GM19043 (cell line): ENCODE data around the gene FOSL1.

Source experiments
- ATAC-seq: cut with Tn5 transposase; IDR thresholded peaks from one replicate; pipeline ENCODE4 v1.9.1; 2021; ENCODE audit warnings: low read depth; ENCODE audit not compliant: unreplicated experiment

Gene FOSL1

DNA sequence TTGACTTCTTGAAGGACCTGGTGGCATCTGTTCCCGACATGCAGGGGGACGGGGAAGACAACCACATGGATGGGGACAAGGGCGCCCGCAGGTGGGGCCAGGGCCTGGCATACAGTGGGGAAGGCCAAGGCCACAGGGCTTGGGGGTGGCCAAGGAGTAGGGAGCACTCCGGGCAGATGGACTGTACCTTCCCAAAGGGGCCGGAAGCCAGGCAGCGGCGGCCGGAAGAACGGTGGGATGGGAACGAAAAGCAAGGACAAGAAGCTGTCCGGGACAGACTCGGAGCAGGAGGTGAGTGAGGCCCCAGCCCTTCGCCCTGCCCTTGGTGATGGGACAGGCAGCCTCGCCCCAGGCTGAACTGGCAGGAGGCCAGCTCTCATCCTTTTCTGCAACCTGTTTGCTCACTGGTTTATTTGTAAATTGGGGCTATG is 20.2 kb upstream of the FOSL1 start:
- no peak for ATAC-seq

GRCh38 chr11:65919573-65920371 is 19.6 kb upstream of the FOSL1 start:
- peak; percentile 17 for ATAC-seq

- ATAC-seq: peak; percentile 79
Measured at GRCh38 chr11:65919141-65919572, 19.0 kb upstream of the FOSL1 start, which contains the start of gene DRAP1. TSS of gene DRAP1 (plus strand) at chr11:65919426. CDS start at chr11:65919502, 76 bp downstream.

DNA sequence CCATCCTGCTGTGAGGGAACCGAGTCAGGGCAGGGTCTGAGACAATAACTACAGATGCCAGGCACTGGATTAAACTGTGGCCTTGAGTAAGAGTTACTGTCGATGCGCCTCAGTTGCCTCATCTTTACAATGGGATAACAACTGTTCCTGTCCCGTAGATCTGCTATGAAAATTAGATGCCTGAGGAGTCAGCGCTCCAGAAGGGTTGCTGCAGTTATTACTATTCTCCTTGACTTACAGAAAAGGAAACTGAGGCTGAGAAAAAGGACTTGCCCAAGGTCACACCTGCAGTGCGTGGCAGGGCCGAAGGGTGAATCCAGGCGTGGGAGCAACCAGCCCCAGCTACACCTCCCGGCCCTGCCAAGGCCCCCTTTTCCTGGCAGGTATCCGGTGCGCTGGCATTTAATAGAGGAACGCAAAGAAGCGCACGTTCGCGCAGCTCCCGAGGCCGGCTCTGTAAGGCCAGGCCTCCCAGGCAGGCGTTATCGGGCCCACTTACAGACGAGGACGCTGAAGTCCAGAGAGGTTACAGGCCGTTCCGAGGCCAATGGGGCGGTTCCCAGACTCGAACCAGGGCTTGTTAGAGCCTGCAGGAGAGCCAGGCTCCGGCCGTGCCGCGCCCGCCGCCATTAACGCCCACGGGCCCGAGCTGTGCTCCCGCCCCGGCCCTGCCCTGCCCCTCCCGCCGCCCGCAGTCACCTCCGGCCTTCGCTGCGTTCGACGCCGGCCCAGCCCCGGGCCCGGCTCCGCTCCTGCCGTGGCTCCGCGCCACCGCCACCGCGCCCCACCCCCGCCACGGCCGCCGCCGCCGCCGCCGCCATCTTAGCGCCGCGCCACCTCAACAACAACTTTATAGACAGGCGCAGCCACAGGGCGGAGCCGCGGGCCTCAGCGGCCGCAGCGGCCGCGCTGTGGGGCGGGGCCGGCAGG is 18.3 kb upstream of the FOSL1 start, which contains the start of gene C11orf68:
C11orf68 (minus strand) TSS at position 852 of the 930 bp plus-strand sequence; CDS start at position 821, 31 bp downstream.
- peak; percentile 33 for ATAC-seq

- ATAC-seq: no peak
Measured at GRCh38 chr11:65917434-65918210, 17.4 kb upstream of the FOSL1 start.

- ATAC-seq: no peak
Measured at GRCh38 chr11:65917077-65917433, 16.9 kb upstream of the FOSL1 start.

GRCh38 chr11:65916391-65916790 is 16.2 kb upstream of the FOSL1 start:
- no peak for ATAC-seq

GRCh38 chr11:65915821-65916251 is 15.6 kb upstream of the FOSL1 start:
- no peak for ATAC-seq

- no peak for ATAC-seq
Measured at GRCh38 chr11:65915101-65915820, 15.1 kb upstream of the FOSL1 start.

- no peak for ATAC-seq
Measured at GRCh38 chr11:65912845-65913244, 12.7 kb upstream of the FOSL1 start.

- ATAC-seq: no peak
Measured at GRCh38 chr11:65911682-65912568, 11.7 kb upstream of the FOSL1 start.

DNA sequence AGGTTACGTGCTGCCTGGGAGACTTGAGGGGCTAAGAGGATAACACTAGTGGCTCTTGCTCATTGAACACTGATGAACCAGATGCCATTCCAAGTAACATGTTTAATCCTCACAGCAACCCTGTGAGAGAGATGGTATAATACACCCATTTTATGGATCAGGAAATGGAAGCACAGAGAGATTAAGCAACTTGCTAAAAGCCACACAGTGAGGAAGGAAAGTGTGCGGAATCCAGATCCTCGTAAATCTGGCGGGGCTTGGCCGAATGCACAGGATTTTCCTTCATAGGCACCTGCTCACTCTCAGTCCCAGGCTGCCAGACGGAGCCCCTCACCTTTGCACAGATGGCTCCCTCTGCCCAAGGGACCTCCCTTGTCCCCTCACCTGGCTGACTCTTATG is 7.7 kb upstream of the FOSL1 start:
- no peak for ATAC-seq

DNA sequence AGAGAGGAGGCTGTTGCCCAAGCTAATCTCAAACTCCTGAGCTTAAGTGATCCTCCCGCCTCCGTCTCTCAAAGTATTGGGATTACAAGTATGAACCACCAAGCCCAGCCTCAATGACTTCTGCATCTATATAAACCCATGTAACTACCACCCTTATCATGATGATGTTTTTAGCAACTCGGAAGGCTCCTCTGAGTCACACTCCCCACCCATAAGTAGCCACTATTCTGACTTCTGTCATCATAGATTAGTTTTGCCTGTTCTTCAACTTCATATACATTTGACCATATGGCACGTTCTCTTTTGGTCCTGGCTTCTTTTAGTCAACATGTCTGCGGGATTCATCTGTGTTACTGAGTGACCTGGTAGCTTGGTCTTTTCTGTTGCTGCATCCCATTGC is 6.4 kb upstream of the FOSL1 start:
- no peak for ATAC-seq

GRCh38 chr11:65903715-65904114 is 3.5 kb upstream of the FOSL1 start:
- no peak for ATAC-seq

DNA sequence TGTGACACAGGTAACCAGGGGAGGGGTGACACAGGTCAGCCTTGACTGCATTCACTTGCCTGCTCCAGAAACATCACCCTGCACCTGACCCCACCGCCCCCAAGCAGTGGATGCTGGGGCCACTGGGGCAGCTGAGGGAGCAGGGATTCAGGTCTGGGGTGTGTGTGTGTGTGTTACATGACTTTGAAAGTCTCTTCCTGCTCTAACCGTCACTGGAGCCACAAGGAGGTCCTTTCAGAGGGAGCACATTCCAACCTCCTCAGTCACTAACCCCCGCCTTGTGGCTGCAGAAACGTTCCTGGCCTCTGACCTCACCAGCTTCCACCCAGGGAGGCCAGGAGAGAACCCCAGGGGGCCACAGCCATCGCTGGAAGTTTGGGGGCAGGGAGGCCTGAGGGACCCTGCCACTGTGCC is 2.9 kb upstream of the FOSL1 start:
- ATAC-seq: no peak

DNA sequence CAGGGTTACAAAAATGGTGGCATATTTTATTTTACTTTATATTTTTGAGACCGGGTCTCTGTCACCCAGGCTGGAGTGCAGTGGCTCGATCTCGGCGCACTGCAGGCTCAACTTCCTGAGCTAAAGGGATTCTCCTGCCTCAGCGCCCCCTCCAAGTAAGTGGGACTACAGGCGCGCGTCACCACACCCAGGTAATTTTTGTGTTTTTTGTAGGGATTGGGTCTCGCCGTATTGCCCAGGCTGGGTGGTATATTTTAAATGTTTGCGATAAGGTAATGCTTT is 652 bp upstream of the FOSL1 start:
- ATAC-seq: no peak

DNA sequence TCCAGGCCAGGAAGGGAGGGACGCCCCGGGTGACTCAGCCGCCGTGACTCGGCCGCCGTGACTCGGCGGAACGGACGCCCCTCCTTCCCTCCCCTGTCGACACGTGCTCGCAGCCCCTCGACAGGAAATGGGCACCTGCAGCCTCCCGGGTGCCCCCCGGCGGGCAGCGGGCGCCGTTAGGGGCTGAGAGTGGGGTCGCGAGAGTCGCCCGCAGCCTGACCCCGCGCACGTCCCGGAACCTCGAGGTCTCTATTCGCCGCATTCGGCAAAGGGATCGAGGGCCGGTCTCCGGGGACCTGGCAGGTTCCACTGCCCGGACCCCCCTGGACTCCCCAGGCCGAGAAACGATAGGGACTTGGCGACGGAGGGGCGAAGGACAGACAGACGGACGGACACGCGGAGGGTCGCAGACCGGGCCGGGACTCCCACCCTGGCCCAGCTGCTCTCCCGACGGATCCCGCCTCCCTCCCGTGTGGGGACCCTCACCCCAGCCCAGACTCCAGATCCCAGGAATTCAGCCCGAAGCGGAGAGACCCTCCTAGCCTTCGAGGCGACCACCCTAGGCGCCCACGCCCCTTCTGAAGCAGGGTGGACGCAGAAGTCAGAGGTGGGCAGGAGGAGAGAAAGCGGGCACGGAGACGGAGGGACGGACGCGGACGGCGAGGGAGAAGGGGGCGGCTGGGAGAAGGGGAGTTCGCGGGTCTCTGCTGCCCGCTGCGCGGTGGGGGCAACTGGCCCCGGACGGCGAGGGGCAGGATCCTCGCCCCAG is 648 bp downstream of the FOSL1 start:
- ATAC-seq: no peak

DNA sequence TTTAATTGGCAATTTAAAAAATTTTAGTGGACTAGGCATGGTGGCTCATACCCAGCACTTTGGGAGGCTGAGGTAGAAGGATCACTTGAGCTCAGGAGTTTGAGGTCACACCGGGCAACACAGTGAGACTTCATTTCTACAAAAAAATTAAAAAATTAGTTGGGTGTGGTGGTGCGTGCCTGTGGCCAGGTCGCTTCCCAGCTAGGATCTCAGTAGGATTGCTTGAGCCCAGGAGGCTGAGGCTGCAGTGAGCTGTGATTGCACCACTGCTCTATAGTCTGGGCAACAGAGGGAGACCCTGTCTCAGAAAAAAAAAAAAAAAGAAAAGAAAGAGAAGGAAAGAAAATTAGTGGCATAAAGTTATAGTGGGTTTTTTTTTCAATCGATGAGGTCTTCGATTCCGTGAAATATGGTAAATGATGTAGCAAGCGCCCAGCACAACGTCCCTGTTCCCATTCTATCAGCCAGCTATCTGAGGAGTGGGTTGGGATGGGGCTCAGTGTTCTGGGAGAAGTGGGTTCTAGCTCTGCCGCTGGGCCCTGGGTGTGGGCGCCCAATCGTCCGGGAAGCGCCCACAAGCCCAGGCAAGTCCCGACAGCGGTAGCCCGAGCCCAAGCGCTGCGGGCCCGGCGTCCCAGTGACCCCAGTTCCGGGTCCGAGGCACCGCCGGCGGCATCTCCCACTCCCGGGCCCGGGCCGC is 1.4 kb downstream of the FOSL1 start:
- no peak for ATAC-seq
